GDM1 (cell line): Measurements from ENCODE around the gene LRCOL1.

Experiments used
- DNase-seq: peaks from one replicate; lab custom pipeline; 2025; lab: John Stamatoyannopoulos, UW

LRCOL1 gene

DNA sequence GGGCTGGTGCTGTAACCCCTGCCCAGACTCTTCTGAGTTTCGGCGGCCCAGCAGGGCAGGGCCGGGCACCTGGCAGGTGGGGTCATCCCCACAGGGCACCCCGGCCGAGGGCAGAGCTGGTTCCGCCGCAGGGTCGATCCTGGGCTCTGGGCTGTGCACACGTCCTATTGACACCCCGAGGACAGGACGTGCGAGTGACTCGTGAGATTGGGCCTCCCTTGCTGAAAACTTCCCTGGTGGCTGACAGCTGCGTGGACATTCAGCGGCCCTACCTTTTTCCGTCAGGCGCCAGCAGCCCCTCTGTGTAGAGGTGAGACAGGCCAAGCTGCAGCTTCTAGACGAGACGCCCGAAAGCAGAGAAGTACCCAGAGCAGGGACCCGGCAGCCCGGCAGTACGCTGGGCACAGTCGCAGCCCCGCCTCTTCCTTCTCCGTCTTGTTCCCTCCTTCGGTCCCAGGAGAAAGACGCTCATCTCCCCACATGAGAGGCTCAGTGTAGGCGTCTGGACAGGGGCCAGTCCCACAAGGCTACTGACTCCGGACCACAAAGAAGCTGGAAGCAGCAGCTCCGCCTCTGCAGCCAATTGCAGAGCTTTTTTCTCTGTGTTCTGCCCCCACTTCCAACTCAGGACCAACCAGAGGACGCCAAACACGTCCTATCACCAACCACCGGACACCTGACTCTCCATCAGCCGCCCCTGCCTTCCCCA, at the start of gene LRCOL1:
Gene LRCOL1 (minus strand): TSS at position 532 of the 709 bp plus-strand sequence. CDS start 4,331 bp downstream, outside the sequence.
- DNase-seq, result no peak

DNA sequence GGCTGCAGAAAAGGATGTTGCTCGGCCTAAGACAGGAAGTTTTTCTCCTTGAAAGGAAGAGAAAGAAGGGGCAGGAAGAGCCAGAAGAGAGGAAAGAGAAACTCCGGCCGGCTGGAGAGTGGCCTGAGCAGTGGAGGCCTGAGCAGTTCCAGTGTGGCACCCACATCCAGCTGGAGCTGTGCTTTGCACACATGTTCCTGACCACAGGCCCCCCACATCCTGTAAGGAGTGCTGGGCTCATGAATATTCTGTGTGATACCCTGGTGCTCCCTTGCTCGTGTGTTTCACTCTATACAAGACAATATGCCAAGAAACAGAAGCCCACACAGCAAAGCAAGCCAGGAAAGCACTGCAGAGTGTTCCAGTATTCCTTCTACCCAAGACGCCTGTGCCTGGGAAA, 49.7 kb upstream of the LRCOL1 start:
- DNase-seq, result no peak

DNA sequence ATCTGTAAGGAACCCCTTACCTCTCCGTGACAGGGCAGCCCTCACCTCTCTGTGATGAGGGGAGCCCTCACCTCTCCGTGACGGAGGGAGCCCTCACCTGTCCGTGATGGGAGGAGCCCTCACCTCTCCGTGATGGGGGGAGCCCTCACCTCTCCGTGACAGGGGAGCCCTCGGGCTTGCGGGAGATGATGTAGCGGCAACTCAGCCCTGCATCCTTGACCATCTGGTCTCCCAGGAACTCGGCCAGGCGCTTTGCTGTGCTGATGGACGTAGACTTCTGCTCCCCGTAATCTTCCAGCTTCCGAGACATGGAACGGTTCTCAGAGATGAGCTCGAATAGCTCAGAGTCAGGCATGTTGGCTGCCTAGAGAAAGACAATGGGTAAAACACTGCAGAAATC, 48.8 kb upstream of the LRCOL1 start:
- no peak for DNase-seq

DNA sequence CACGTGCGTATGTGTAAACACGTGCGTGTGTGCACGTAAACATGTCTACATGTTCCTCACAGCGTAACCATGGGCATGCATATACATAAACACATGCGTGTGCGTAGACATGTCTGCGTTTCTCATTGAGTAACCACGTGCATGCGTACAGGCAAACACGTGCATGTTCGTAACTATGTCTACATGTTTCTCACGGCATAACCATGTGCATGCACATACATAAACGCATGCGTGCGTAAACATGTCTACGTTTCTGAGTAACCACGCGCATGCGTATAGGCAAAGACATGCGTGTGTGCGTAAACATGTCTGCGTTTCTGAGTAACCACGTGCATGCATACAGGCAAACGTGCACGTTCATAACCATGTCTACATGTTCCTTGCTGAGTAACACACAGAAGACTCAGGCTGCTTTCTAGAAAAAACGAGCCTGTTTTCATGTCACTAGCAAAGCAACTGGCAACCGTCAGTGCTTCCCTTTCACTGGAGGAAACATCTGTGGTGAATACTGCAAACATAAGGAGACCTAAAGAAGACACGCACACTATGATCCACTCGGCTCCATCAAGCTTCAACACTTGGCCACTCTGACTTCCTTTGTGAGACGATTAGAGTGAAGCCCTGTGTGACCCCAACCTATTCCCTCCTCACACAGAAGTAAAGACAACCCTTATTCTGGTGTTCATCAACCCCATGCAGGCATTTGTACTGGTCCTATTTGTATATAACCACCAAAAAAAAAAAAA, 47.9 kb upstream of the LRCOL1 start:
- DNase-seq, result peak; percentile 79

DNA sequence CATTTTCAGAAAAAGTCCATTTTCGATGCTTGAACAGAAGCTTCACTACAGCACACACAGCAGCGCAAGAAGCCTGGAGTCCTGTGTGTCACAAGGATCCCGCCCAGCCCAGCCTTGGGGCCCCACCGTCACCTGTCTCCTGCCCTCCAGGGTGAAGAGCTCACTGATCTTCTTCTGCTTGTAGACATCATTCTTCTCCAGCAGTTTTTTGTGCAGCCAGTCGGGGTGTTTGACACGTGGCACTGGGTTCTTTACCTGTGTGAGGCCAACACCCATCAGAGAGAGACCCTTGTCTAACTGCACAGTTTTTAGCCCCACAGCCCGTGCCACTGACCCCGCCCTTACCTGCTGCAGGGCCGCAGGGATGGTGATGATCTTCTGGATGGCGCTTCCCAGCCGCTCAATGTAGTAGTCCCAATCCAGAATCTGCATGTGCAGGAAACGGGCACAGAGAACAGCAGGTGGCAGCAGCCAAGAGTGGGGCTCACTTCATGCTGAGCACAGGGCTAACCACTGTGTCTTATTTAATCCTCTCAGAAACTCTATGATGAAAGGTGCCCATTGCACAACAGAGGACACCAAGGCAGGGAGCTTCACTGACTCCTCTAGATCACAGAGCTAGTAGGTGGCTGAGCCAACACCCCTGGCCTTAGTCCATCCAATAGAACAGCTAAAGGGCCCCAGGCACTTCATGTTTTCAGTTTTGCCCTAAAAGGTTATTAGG, 46.8 kb upstream of the LRCOL1 start:
- DNase-seq, result no peak

DNA sequence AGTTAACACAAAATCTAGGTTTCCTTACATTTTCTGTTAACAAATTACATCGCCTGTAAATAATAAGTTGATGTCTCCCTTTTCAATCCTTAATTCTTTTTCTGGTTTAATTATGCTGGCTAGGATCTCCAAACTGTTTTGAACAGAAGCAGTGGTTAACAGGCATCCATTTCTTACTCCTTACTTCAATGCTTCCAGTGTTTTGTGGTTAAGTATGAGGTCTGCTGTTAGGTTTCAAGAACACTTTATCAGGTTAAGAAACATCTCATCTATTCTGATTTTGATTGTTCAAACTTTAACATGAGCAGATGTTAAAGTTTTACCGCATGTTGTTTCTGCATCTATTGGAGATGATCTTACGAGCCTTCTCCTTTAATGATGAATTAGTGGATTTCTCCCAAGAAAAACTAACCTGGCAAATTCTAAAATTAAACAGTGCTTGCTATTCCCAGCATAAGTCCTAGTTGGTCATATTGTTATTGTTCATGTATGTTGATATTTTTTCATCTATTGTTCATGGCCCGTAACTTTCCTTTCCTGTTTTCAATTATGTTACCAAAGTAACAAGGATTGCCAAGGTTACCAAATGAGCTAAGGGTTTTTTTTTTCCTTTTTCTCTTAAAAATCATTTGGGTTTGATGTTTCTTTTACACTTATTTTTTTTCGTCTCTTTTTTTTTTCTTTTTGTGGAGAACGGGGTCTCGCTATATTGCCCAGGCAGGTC, 43.3 kb upstream of the LRCOL1 start:
- DNase-seq, result no peak

DNA sequence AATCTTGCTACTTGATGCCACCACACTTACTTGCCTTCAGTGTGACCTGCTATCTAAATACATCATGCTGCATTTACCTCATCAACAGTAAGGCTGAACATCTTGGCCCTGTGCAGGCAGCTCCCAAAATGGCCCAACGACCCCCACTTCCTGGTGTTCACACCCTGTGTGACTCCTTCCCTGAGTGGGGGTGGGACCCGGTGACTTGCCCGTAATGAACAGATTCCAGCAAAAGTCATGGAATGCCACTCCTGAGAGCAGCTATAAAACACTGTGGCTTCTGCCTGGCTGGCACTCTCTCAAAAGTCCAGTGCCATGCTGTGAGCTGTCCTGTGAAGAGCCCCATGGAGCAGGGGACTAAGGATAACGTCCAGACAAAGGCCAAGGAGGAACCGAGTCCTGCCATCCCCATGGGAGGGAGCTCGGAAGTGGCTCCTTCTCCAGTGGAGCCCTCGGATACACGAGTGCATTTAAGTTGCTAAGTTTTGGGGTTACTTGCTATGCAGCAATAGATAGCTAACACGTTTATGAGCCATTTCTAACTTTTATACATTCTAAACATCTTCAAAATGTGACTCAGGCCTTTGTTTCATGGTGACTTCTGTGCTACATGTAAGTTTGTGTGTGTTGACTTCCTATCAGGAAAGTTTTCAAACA, 41.2 kb upstream of the LRCOL1 start:
- DNase-seq, result no peak

DNA sequence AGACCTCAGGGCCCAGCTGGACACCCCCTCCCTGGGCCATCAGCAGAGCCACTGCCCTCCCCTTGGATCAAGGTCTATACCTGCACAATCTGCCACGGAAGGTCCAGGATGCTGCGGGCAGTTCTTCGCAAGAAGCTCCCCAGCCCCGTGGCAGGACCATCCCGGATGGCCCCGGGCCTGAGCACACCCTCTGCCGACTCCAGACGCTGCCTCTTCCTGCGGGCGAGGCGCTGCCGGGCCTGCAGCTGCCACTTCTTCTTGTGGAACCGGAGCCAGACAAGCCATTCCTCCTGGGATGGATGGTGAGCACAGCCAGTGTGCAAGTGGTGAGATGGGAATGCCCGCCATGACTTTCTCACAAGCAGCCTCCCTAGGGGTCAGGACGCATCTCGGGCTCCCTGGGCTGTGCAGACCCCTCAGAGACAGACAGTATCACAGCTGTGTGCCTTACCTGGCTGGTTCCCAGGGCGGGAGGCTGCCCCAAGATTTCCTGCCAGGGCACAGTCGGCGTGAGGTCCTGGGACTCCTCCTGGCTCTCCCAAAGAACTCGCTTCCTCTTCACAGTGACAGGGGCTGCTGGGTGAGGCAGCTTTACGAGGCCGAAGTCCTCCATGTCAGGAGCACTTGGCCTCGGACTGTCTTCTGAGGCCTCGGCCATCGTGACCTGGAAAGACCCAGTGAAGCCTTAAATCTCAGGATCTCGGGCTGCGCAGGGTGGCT, 39.0 kb upstream of the LRCOL1 start:
- no peak for DNase-seq

DNA sequence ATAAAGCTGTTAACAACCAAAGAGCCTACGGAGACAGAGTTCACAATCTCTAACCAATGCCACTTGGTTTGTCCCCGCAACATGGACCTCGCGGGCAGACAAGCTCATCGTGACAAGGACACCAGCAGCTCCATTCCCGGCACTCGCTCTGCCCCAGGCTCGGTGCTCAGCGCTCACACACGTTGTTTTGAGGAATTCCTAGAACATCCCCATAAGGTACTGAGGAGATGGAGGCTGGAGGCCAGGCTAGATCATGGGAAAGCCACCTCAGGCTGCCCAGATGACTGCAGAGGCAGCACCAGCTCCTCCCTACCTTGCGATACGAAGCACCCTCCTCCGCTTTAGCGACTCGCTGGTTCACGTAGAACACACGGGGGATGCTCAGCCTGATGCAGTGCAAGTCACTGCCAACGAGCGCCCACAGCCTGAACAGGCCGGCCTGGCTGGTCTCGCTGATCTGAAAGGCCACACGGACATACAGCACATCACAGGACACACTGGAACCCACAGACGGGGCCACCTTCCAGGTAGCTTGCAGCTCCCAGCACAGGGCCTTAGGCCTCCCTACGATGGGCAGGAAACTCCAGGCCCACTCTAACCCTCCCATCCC, 38.3 kb upstream of the LRCOL1 start:
- no peak for DNase-seq

DNA sequence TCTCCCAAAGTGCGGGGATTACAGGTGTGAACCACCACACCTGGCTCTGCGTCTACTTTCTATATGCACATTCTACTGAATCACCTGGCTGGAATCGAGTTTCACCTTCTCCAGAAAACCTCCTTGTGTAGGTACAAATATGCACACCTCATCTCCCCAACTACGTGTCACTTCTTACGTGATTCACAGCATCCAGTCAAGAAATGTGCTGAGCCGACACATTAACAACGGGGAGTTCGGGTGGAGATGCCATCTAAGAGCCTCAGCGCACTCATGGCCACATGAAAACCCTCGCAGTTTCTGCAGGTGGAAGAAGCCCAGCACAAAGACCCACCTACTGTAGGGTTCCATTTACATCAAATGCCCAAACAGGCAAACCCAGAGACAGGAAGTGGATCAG, 37.5 kb upstream of the LRCOL1 start:
- DNase-seq, result no peak

DNA sequence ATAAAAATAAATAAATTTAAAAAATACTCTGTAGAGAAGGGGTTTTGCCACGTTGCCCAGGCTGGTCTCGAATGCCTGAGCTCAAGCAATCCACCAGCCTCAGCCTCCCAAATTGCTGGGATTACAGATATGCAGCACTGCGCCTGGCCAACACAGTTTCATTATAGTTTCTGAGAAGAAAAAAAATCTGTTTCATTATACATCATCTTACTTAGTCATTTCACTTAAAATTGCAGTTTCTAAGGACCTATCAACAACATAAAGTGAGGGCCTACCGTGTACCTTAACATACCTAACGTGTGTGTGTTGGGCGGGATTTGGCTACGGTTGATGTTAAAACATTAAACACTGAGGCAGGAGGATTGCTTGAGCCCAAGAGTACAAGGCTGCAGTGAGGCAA, 36.5 kb upstream of the LRCOL1 start:
- no peak for DNase-seq

DNA sequence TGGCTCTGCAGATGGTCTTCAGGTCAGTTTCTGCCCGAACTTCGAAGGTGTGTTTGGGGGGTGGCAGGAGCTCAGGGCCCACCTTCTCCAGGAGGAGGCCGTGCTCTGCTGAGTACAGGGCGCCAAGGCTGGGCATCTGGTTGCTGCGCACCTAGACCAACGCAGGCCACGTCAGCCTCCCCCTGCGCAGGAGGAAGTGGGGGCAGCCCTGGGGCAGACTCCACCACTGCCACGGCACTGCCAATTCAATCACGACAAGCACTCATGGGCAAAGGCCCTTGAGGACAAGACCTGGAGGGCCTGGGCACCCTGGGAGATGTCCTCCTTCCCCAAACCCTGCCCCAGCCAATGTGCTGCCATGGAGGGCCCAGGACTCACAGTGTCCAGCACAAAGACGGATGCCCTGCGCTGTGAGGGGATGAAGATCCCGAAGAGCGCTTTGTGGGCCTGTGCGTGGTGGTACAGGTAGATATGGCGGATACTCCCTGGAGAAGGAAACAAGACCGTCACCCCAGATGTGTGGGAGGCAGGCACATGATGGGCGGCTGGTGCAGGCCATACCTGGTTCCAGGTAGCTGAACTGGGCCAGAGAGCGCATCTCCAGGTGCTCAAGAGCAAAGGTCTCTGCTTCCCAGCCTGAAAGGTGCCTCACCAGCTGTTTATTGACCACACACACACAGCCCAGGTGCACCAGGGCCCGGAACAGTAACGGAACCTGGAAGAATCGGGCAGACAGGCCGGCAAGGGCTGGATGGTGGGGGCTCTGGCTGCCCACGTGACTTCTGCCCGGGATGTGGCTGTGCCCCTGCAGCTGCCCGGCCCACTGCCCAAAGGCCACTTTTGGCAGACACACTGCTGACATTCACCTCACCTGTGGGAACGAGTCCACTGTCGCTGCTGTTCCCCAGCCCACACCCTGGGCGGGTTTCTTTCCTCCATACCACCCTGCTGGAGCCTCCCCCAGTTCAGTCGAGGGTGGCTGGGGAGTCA, 32.8 kb upstream of the LRCOL1 start:
- no peak for DNase-seq

DNA sequence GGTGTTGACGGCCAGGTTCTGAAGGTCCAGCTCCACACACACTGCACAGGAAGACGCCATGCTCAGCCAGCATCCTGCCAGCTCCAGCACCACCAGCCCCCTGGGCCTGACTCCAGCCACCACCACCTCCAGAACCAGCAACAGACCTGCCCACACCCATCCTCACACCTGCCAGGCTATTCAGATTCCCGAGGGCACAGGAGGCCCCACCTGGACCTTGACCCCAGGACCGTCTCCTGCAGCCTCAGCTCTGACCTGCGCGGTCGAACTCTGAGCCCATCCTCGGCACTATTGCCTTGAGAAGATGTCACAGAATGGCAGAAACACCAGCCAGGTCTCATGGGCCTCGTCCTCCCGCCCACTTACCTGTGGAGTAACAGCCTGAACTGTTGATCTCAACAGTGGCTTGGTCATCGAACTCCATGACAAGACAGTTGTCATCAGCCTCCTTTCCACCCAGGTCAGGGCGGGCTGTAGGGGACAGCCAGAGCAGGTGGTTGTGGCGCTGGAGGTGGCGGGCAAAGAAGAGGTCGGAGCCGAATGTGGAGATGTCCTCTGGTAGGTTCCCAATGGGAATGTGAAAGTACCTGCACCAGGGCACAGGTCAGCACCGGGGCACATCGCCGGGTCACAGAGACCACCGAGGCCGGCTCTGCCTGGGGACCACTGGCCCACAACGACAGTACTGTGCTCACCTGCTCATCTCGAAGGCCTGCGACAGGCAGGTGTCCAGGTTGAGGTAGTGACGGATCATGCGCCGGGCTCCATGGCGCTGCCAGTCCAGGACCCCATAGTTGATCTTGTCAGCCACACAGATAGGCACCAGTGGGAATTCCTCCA, 31.6 kb upstream of the LRCOL1 start:
- DNase-seq, result no peak

DNA sequence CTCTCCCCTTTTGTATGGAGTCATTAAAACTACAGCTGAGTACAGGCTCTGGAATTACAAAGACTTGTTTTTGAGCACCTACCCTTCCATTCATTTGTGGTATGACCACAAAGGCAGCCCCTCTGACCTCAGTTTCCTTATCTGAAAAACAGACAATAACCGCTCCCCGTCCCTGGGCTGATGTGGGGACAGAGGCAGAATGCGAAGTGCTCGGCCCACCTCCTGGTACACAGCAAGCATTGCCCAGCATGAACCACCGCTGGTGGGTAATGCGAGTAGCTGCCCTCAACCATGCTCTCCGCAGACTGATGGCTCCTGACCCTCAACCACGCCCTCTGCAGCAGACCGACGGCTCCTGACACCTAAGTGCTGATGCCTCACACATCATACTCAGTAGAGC, 30.6 kb upstream of the LRCOL1 start:
- no peak for DNase-seq

DNA sequence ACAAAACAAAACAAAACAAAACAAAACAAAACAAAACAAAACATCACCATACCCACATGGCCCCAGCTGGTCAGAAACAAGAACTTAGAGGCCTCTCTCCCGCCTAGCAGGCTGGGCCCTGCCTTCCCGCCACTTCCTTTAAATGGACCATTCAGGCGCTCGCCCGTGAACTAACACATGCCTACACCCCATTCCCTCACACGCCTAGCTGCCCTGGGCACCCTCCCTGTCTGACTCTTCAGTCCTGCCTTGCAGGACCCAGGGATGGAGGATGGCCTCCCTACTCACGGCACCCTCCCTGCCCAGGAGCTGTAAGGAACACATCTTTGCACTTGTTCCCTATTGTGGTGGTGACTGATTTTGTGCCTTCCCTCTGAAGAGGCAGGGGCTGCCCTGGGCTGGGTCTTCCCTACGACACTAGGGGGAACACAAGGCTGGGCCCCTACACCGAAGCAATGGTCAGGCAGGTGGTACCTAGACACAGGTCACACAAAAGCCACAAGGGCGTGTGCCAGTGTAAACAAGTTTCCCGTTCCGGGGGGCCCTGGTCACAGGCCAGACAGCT, 29.7 kb upstream of the LRCOL1 start:
- no peak for DNase-seq

DNA sequence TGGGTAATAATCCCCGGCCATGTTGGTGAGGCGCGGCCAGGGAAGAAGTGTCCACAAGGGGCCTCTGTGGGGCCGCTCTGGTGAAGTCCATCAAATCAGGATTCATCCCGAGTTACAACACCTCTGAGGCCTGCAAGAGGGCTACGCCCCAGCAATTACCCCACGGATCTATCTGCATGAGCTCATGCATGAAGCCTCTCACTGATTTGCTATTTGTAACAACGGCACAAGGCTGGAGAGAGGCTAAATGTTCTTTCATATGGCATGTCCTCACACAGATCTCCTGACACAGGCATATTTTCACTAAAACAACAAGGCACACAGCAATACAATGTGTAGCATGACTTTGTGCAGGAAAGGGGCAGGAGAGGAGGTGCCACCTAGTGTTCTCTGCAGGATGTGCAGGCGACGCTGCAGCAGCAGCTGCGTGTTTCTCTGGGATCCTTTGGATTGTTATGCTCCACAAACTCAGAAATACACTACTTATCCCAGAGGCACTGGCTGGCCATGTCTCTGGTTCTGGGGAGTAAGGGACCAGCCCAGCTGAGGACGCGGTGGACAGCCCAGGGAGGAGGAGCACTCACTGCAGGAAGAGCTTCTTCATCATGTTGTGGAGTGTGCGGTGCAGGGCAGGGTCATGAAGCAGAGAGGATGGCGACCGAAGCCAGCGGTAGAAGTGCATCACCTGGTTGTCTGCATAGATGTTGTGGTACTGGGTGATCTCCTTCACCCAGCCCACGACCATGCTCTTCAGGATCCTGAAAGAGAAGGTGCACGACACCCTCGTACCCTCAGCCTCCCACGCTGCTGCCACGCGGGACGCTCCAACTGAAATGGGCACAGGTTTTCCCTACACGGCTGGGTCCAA, 28.4 kb upstream of the LRCOL1 start:
- DNase-seq, result no peak

DNA sequence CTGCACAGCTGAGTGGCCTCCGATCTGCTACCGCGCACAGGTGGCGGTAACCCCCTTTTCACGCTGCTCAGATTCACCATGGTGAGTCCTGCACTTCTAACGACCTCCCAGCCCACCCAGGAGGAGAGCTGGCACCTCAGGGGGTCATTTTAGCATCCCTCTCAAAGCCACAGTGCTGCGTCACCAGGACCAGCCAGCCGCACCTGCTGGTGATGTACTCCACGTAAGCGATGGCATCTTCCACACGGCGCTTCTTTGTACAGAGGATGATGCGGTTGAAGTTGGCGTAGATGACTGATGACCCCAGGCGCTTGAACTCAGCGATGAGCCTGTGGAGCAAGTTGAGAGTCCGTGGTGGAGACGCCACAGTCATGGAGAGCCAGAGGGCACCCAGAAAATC, 27.4 kb upstream of the LRCOL1 start:
- no peak for DNase-seq
